GM12878 (cell line): ENCODE data around the gene RINL. TPM values are rescaled to one million over a fixed set of nuclear protein-coding genes. Genes with fewer than 3 reads are reported as not detected.

ENCODE experiments used
- ATAC-seq: fragments of 200-7000 bp; cut with Tn5 transposase; 3 replicates; pipeline ENCODE4 v1.9.1; 2020; ENCODE audit warnings: mild to moderate bottlenecking, moderate library complexity
- BruUV-seq: library from RNA; stranded (reverse); fragments of 400-500 nt; replicated peaks from 2 replicates; lab custom pipeline; 2021; lab: Mats Ljungman, UMichigan
- CTCF ChIA-PET: fragments of 300-600 bp; sonication (Branson Sonifier 250); formaldehyde crosslinking; extraction: SDS; loops from one replicate; lab custom pipeline; 2021; ENCODE audit warnings: inconsistent platforms; lab: Yijun Ruan, JAX
- POLR2A ChIA-PET: fragments of 350-600 bp; formaldehyde crosslinking; extraction: SDS; loops from one replicate; lab custom pipeline; 2021; ENCODE audit warnings: inconsistent platforms; lab: Charles Lee
- RAD21 ChIA-PET: fragments of 300-600 bp; sonication (Branson Sonifier 250); formaldehyde crosslinking; loops from one replicate; lab custom pipeline; 2023; ENCODE audit warnings: antibody characterized with exemption; ENCODE audit not compliant: unreplicated experiment; lab: Charles Lee
- SMC1A ChIA-PET: fragments of 300-600 bp; sonication (Branson Sonifier 250); formaldehyde crosslinking; loops from one replicate; lab custom pipeline; 2023; ENCODE audit not compliant: unreplicated experiment, uncharacterized antibody; lab: Charles Lee
- DNase-seq: peaks from one replicate; pipeline ENCODE4 v3.0.0-alpha.2; 2011; ENCODE audit warnings: low read depth, low spot score
- FAIRE-seq: peaks from 3 replicates; lab custom pipeline; 2011; peaks lifted over from hg19 to GRCh38; lab: Jason Lieb, UNC
- H2AFZ ChIP-seq: 2 replicates; pipeline ENCODE4 v1.6.0; 2011; ENCODE audit warnings: low read depth, low read length, control low read depth; ENCODE audit not compliant: control insufficient read depth
- H3K27ac ChIP-seq: 2 replicates; pipeline ENCODE4 v1.5.1; 2011; ENCODE audit warnings: control low read depth; ENCODE audit not compliant: control insufficient read depth, insufficient read depth
- H3K27me3 ChIP-seq, 2 experiments: replicated peaks in 1 of 2; 2 replicates each; pipeline versions ENCODE4 v1.6.0 to v1.6.1; 2011; ENCODE audit warnings: low read length in 1 of 2; ENCODE audit not compliant: control insufficient read depth in 2 of 2, insufficient read depth in 2 of 2
- H3K36me3 ChIP-seq, 2 experiments: 2 replicates each; pipeline ENCODE4 v1.5.1; 2011; ENCODE audit warnings: low read length in 1 of 2; ENCODE audit not compliant: control insufficient read depth in 2 of 2, insufficient read depth in 2 of 2
- H3K4me1 ChIP-seq: 2 replicates; pipeline ENCODE4 v1.6.1; 2011; ENCODE audit warnings: mild to moderate bottlenecking, low read length, moderate library complexity, mixed read lengths; ENCODE audit not compliant: control insufficient read depth, insufficient read depth
- H3K4me2 ChIP-seq: 2 replicates; pipeline ENCODE4 v1.6.0; 2011; ENCODE audit warnings: control low read depth; ENCODE audit not compliant: control insufficient read depth, insufficient read depth
- H3K4me3 ChIP-seq: fragments of 200-600 bp; sonication (generic); 2 replicates; pipeline ENCODE4 v1.5.1; 2016
- H3K79me2 ChIP-seq: 2 replicates; pipeline ENCODE4 v1.6.0; 2011; ENCODE audit warnings: low read length; ENCODE audit not compliant: control insufficient read depth, insufficient read depth
- H3K9ac ChIP-seq: 2 replicates; pipeline ENCODE4 v1.8.0; 2011; ENCODE audit warnings: low read length, control low read depth, mixed read lengths; ENCODE audit not compliant: control insufficient read depth, insufficient read depth
- H3K9me3 ChIP-seq: replicated peaks from 3 replicates; pipeline ENCODE4 v1.5.1; 2011; ENCODE audit warnings: mild to moderate bottlenecking, low read length; ENCODE audit not compliant: control insufficient read depth, insufficient read depth
- H4K20me1 ChIP-seq: 2 replicates; pipeline ENCODE4 v1.6.0; 2011; ENCODE audit not compliant: control insufficient read depth, insufficient read depth
- ASH2L ChIP-seq: fragments of 300-600, 200-600 bp; sonication (generic); IDR thresholded peaks from 2 replicates; pipeline ENCODE4 v1.6.1; 2017; ENCODE audit warnings: low read depth, mild to moderate bottlenecking, borderline replicate concordance
- BCL11A ChIP-seq: IDR thresholded peaks from 2 replicates; pipeline ENCODE4 v1.6.1; 2011; ENCODE audit warnings: low read depth, low read length
- CEBPB ChIP-seq, 2 experiments: fragments of 150-350 bp in 1 of 2; IDR thresholded peaks; 2 replicates each; pipeline ENCODE4 v1.6.1; 2012 to 2014; ENCODE audit warnings: low read depth in 2 of 2, low read length in 2 of 2, borderline replicate concordance in 1 of 2, inconsistent platforms in 1 of 2
- CREB1 ChIP-seq: IDR thresholded peaks from 2 replicates; pipeline ENCODE4 v1.6.1; 2012; ENCODE audit warnings: low read depth, mild to moderate bottlenecking, inconsistent platforms
- FOS ChIP-seq: IDR thresholded peaks from 3 replicates; pipeline ENCODE4 v1.6.1; 2011; ENCODE audit warnings: borderline replicate concordance; ENCODE audit not compliant: insufficient read length; ENCODE audit errors: extremely low read depth
- HDAC6 ChIP-seq: fragments of 200-600 bp; sonication (generic); IDR thresholded peaks from one replicate; pipeline ENCODE4 v1.8.0; 2017; ENCODE audit warnings: antibody characterized with exemption; ENCODE audit not compliant: unreplicated experiment
- JUND ChIP-seq: IDR thresholded peaks from 2 replicates; pipeline ENCODE4 v1.6.1; 2012; ENCODE audit warnings: low read depth, mild to moderate bottlenecking, low read length, improper control_type of control experiment, moderate library complexity
- MYB ChIP-seq: fragments of 150-350 bp; IDR thresholded peaks from 2 replicates; pipeline ENCODE4 v1.6.1; 2014; ENCODE audit warnings: mild to moderate bottlenecking, low read depth, low read length, borderline replicate concordance
- PML ChIP-seq: IDR thresholded peaks from 2 replicates; pipeline ENCODE4 v1.6.1; 2012; ENCODE audit warnings: low read length, inconsistent platforms
- RFX5 ChIP-seq: IDR thresholded peaks from 2 replicates; pipeline ENCODE4 v1.6.1; 2011; ENCODE audit warnings: low read depth, low read length, improper control_type of control experiment
- SIN3A ChIP-seq: IDR thresholded peaks from 2 replicates; pipeline ENCODE4 v1.6.1; 2012; ENCODE audit warnings: low read depth, low read length, improper control_type of control experiment
- SMAD1 ChIP-seq: fragments of 450-650 bp; IDR thresholded peaks from 2 replicates; pipeline ENCODE4 v1.6.1; 2018; ENCODE audit warnings: mild to moderate bottlenecking, low read depth; ENCODE audit not compliant: partially characterized antibody
- SMARCA5 ChIP-seq: fragments of 450-650 bp; IDR thresholded peaks from 2 replicates; pipeline ENCODE4 v1.6.1; 2017; ENCODE audit warnings: mild to moderate bottlenecking
- SREBF1 ChIP-seq: IDR thresholded peaks from 2 replicates; pipeline ENCODE4 v1.6.1; 2012; ENCODE audit warnings: mild to moderate bottlenecking, low read length
- SUZ12 ChIP-seq: fragments of 200-600 bp; sonication (generic); IDR thresholded peaks from one replicate; pipeline ENCODE4 v1.6.1; 2018; ENCODE audit warnings: antibody characterized with exemption, mild to moderate bottlenecking; ENCODE audit not compliant: unreplicated experiment
- YY1 ChIP-seq: IDR thresholded peaks from 2 replicates; pipeline ENCODE4 v1.6.1; 2011; ENCODE audit warnings: low read depth, mild to moderate bottlenecking, low read length
- ZNF622 ChIP-seq: fragments of 450-650 bp; IDR thresholded peaks from 2 replicates; pipeline ENCODE4 v1.6.1; 2017; ENCODE audit warnings: mild to moderate bottlenecking, inconsistent platforms
- WGBS: methylation state at CpG from one replicate; pipeline ENCODE4 v1.1.6; 2016; ENCODE audit warnings: low lambda C conversion rate; ENCODE audit not compliant: insufficient replicate concordance, insufficient coverage; ENCODE audit errors: missing lambda C conversion rate; 5-methylcytosine and 5-hydroxymethylcytosine counted together
- in situ Hi-C: fragments of 300-500 bp; cut with MboI; formaldehyde crosslinking; loops from 9 replicates; pipeline ENCODE4 v1.14.3; 2018; ENCODE audit warnings: mixed read lengths
- intact Hi-C: fragments of 100-400 bp; cut with micrococcal nuclease; formaldehyde crosslinking; loops from one replicate; pipeline ENCODE4 v1.14.2; 2022; ENCODE audit not compliant: unreplicated experiment
- polyA plus RNA-seq, 11 experiments: library from polyadenylated mRNA; depleted of rRNA in 4 of 11; unstranded in 6 of 11; stranded (reverse) in 5 of 11; fragments of >200 nt; fragmentation: Nextera tagmentation in 4 of 11; fragmentation: Illumina TruSeq in 1 of 11; extraction: Ambion mirVana in 4 of 11; extraction: Trizol in 1 of 11; gene quantifications; 1 replicate in 1 of 11; 2 replicates in 10 of 11; pipeline versions ENCODE4 v1.2.1 to v1.2.3, GENCODE V29; 2011 to 2016; ENCODE audit warnings: inconsistent platforms in 2 of 11, missing spikeins in 2 of 11, low read depth in 1 of 11
- total RNA-seq, 4 experiments: library from RNA; depleted of rRNA in 3 of 4; stranded (reverse); fragments of >200 nt in 3 of 4; fragmentation: Illumina TruSeq in 1 of 4; extraction: Trizol in 1 of 4; gene quantifications; 2 replicates each; pipeline versions ENCODE4 v1.2.1 to v1.2.3, GENCODE V29; 2013 to 2021
- TF ChIP-seq, protein P1 (sequence below): fragments of 450-650 bp; formaldehyde crosslinking; IDR thresholded peaks from 2 replicates; pipeline ENCODE4 v1.5.0; 2022; ENCODE audit warnings: mild to moderate bottlenecking, missing genetic modification characterization

Gene RINL
- total and polyA plus RNA-seq, 10 of the 15 experiments (the other 5 are each of a cell fraction or from before 2014, with no cell fraction given), result 14.5 to 64.2 (median 47.6) TPM

GRCh38 chr19:38862321-38863059 is 15.6 kb downstream of the RINL start:
- Histone ChIP-seq H3K4me1 (peaks cover 37% of the 10 kb centered on the region), H3K9me3 (no peaks in the 10 kb centered on the region), H3K36me3 (no peaks in the 10 kb centered on the region), H2AFZ (no peak overlapping the region), H3K4me3 (no peak overlapping the region), H3K27ac (no peak overlapping the region), H3K79me2 (no peaks in the 10 kb centered on the region), H4K20me1 (no peaks in the 10 kb centered on the region), H3K27me3 (no peaks in the 10 kb centered on the region), H3K9ac (no peak overlapping the region), H3K4me2 (no peak overlapping the region)
- no TSS peak for BruUV-seq
- POLR2A ChIA-PET, result interaction anchor here (1.0 to 9.7 kb wide), 5 partner anchors 10 to 243 kb away, joined by 3 to 144 read pairs (median 10); partner anchors contain the start of genes EIF3K, HNRNPL, NFKBIB and RINL
- in situ Hi-C loops (no loop called here), intact Hi-C loops (no loop called here)
- no peak for TF ChIP-seq FOS
- TF ChIP-seq HDAC6, result no peak
- TF ChIP-seq SUZ12, result no peak
- TF ChIP-seq CREB1, result no peak
- TF ChIP-seq MYB, result no peak
- TF ChIP-seq SREBF1, result no peak
- TF ChIP-seq RFX5, result no peak
- no peak for TF ChIP-seq PML
- no peak for TF ChIP-seq SMAD1
- TF ChIP-seq, protein P1, sequence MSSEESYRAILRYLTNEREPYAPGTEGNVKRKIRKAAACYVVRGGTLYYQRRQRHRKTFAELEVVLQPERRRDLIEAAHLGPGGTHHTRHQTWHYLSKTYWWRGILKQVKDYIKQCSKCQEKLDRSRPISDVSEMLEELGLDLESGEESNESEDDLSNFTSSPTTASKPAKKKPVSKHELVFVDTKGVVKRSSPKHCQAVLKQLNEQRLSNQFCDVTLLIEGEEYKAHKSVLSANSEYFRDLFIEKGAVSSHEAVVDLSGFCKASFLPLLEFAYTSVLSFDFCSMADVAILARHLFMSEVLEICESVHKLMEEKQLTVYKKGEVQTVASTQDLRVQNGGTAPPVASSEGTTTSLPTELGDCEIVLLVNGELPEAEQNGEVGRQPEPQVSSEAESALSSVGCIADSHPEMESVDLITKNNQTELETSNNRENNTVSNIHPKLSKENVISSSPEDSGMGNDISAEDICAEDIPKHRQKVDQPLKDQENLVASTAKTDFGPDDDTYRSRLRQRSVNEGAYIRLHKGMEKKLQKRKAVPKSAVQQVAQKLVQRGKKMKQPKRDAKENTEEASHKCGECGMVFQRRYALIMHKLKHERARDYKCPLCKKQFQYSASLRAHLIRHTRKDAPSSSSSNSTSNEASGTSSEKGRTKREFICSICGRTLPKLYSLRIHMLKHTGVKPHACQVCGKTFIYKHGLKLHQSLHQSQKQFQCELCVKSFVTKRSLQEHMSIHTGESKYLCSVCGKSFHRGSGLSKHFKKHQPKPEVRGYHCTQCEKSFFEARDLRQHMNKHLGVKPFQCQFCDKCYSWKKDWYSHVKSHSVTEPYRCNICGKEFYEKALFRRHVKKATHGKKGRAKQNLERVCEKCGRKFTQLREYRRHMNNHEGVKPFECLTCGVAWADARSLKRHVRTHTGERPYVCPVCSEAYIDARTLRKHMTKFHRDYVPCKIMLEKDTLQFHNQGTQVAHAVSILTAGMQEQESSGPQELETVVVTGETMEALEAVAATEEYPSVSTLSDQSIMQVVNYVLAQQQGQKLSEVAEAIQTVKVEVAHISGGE (CRISPR knock-in tag), result no peak
- no peak for TF ChIP-seq BCL11A
- no peak for TF ChIP-seq ASH2L
- no peak for TF ChIP-seq ZNF622
- TF ChIP-seq CEBPB (IDR thresholded peaks at IDR 0.05; ENCODE audit: borderline replicate concordance in 1 of 2, low read depth in 2 of 2, low read length in 2 of 2), result no peak
- no peak for TF ChIP-seq YY1
- TF ChIP-seq SMARCA5, result no peak
- no peak for TF ChIP-seq JUND
- no peak for TF ChIP-seq SIN3A
- CTCF ChIA-PET, result interaction anchor here (0.6 to 2.6 kb wide), 8 partner anchors 9 to 311 kb away, joined by 3 to 21 read pairs (median 4); partner anchors contain the start of gene SARS2
- no peak for DNase-seq
- no peak for FAIRE-seq
- RAD21 ChIA-PET, result interaction anchor here (4.2 kb wide), 1 partner anchor 10 kb away, joined by 47 read pairs; no protein-coding TSS in a partner anchor
- SMC1A ChIA-PET, result interaction anchor here (0.6 to 4.7 kb wide), 8 partner anchors 10 to 205 kb away, joined by 3 to 44 read pairs (median 5); partner anchors contain the start of gene RINL
- 85% methylated on average over 10 of the region's 10 CpGs for WGBS
- no peak for ATAC-seq
